ENCODE results near the gene SYT17. TPM values are rescaled to one million over a fixed set of nuclear protein-coding genes. Genes with fewer than 3 reads are reported as not detected.

SYT17 gene
- total RNA-seq, 2 donors from 2014 or later, result 0.22 to 1.8 TPM

DNA sequence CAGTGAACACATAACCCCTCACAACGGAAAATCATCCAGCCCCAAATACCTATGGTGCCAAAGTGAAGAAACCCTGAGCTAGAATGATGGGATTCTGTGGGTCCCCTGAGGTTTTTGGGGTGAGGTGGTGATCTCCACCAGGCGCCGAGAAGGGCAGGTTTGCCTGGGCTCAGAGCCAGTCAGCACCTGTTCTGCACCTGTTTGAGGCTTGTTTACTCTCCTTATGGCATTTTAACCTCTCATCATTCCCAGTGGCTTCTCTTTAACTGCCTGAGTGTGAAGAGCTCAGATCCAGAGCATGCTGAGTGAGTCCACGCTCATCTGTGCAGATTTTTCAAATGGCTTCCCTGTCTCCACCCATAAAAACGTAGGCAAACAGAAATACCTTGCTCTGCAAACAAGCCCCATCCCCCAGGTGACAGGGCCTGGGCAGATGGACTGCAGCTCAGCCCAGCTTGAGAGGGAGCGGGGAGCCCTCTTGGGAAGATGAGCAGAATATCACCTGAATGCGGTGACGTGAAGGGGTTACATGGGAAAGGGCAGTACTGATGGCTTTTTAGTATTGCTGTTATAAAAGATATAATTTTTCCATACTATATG lies 77.4 kb downstream of the SYT17 start:
- TF ChIP-seq, protein P1, sequence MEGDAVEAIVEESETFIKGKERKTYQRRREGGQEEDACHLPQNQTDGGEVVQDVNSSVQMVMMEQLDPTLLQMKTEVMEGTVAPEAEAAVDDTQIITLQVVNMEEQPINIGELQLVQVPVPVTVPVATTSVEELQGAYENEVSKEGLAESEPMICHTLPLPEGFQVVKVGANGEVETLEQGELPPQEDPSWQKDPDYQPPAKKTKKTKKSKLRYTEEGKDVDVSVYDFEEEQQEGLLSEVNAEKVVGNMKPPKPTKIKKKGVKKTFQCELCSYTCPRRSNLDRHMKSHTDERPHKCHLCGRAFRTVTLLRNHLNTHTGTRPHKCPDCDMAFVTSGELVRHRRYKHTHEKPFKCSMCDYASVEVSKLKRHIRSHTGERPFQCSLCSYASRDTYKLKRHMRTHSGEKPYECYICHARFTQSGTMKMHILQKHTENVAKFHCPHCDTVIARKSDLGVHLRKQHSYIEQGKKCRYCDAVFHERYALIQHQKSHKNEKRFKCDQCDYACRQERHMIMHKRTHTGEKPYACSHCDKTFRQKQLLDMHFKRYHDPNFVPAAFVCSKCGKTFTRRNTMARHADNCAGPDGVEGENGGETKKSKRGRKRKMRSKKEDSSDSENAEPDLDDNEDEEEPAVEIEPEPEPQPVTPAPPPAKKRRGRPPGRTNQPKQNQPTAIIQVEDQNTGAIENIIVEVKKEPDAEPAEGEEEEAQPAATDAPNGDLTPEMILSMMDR (IDR thresholded peaks at IDR 0.05), result no peak

DNA sequence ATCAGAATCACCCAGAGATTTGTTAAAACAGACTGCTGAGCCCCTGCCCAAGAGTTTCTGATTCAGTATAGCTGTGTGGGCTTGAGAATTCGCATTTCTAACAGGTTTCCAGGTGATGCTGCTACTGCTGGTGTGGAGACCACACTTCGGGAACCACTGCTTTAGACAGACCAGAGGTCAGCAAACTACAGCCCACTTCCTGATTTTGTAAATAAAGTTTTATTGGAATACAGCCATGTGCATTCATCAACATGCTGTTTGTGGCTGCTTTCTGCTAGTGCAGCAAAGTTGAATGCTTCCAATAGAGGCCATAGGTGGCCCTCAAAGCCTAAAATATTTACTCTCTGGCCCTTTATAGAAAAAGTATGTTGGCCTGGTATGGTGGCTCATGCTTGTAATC lies 84.9 kb downstream of the SYT17 start:
- TF ChIP-seq, protein P1 (IDR thresholded peaks at IDR 0.05), result no peak
- Histone ChIP-seq H3K4me3 (no peak overlapping the region), H3K36me3 (no peaks in the 10 kb centered on the region), H3K27ac (no peak overlapping the region), H3K9me3 (no peaks in the 10 kb centered on the region), H3K4me1 (no peaks in the 10 kb centered on the region), H3K27me3 (no peaks in the 10 kb centered on the region)
- no peak for DNase-seq (ENCODE audit: low spot score)

More for the DNA sequence above, 77.4 kb downstream of the SYT17 start:
- H3K36me3 ChIP-seq, result no peaks in the 10 kb centered on the region
- H3K4me1 ChIP-seq, result no peaks in the 10 kb centered on the region
- H3K9me3 ChIP-seq, result no peaks in the 10 kb centered on the region
- DNase-seq (ENCODE audit: low spot score), result no peak
- H3K27ac ChIP-seq, result no peak overlapping the region
- H3K4me3 ChIP-seq, result no peak overlapping the region
- no peaks in the 10 kb centered on the region for H3K27me3 ChIP-seq

DNA sequence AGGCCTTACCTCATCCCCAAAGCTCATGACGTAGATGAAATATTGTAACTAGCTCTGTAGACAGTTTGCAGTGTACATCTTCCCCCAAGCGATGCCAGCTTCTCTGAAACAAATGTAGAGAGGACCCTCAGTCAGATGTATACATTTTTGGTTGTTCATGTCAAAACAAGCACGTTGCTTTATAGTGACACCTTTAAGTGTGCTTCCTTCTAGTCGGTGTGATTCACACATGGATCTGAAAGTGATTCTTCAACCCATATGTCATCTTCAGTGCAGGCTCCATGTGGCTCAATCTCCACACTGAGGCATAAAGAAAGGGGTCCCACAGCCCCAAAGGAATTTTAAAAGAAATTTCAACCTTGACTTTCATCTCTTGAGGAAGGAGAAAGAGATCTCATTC lies 86.6 kb downstream of the SYT17 start:
- Histone ChIP-seq H3K9me3 (no peaks in the 10 kb centered on the region), H3K27me3 (no peaks in the 10 kb centered on the region), H3K4me1 (no peaks in the 10 kb centered on the region), H3K27ac (no peak overlapping the region), H3K4me3 (no peak overlapping the region), H3K36me3 (no peaks in the 10 kb centered on the region)
- TF ChIP-seq, protein P1 (IDR thresholded peaks at IDR 0.05), result no peak
- no peak for DNase-seq (ENCODE audit: low spot score)

DNA sequence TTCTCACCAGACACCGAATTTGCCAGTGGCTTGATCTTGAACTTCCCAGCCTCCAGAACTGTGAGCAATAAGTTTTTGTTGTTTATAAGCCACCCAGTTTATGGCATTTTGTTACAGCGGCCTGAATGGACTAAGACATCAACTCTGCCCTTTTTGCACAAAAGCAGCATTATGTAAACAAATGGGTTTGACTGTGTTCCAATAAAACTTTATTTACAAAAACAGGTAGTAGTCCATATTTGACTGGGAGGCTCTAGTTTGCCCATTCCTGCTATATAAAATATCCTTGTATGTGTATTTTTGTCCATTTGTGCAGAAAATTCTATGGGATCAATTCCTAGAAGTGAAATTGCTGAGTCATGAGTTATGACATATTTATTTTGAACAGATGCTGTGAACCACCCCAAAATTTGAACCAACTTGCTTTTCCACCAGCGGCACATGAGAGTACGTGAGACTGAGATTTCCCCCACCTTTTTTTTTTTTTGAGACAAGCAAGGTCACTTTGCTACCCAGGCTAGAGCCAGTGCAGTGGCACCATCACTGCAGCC lies 96.2 kb downstream of the SYT17 start:
- H3K9me3 ChIP-seq, result peaks cover 0 to 4% of the 10 kb centered on the region in 2 donors
- no peaks in the 10 kb centered on the region for H3K36me3 ChIP-seq
- TF ChIP-seq, protein P1 (IDR thresholded peaks at IDR 0.05), result no peak
- H3K4me3 ChIP-seq, result no peak overlapping the region
- H3K4me1 ChIP-seq, result no peaks in the 10 kb centered on the region
- no peak overlapping the region for H3K27ac ChIP-seq
- no peak for DNase-seq (ENCODE audit: low spot score)
- H3K27me3 ChIP-seq, result no peaks in the 10 kb centered on the region

DNA sequence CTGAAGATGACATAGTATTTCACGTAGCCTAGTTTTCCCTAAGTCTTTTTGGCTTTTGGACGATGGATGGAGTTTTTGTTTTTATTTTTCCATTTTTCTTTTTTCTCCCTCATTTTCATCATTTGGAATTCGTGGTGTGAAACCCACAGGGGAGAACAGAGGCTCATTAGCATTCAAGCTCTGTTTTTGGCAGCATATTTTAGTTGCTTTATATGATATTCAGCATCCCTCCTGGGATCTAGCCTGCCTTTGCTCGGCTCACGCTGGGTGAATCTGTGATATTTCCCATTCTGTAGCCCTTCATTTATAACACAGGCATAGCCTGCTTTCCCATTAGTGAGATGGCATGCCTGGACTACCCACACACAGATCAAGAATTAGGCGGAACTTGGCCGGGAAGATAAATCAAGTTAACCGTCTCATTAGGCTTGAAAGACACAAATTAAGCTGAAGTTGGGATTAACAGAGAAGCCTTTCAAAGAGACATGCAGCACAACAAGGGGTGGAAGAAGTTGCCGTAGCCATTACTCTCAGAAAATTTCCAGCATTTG lies 97.4 kb downstream of the SYT17 start:
- no peaks in the 10 kb centered on the region for H3K36me3 ChIP-seq
- no peak overlapping the region for H3K27ac ChIP-seq
- H3K27me3 ChIP-seq, result no peaks in the 10 kb centered on the region
- no peak for DNase-seq (ENCODE audit: low spot score)
- H3K9me3 ChIP-seq, result peaks cover 0 to 4% of the 10 kb centered on the region in 2 donors
- H3K4me3 ChIP-seq, result no peak overlapping the region
- H3K4me1 ChIP-seq, result no peaks in the 10 kb centered on the region
- TF ChIP-seq, protein P1 (IDR thresholded peaks at IDR 0.05), result no peak

Measured in right atrium auricular region (tissue), 2 donors.